Sigmoid colon (tissue), 7 donors: Measurements from ENCODE around the gene CDH23. TPM values are rescaled to one million over a fixed set of nuclear protein-coding genes. Genes with fewer than 3 reads are reported as not detected.

ENCODE experiments used
- DNase-seq: peaks from one replicate; pipeline ENCODE4 v3.0.0-alpha.2; 2019
- H3K27ac ChIP-seq, 4 donors: fragments of 200-600 bp; sonication (generic); one replicate each; pipeline ENCODE4 v1.5.1; 2016 to 2019; ENCODE audit warnings: mild to moderate bottlenecking in 1 of 4
- H3K27me3 ChIP-seq, 3 donors: fragments of 200-600 bp; sonication (generic); one replicate each; pipeline ENCODE4 v1.5.1; 2019; ENCODE audit warnings: mild to moderate bottlenecking in 1 of 3
- H3K36me3 ChIP-seq, 4 donors: fragments of 200-600 bp; sonication (generic); one replicate each; pipeline ENCODE4 v1.5.1; 2016 to 2019
- H3K4me1 ChIP-seq, 4 donors: fragments of 200-600 bp; sonication (generic); one replicate each; pipeline ENCODE4 v1.5.1; 2017 to 2019
- H3K4me3 ChIP-seq, 4 donors: fragments of 200-600 bp; sonication (generic); one replicate each; pipeline ENCODE4 v1.5.1; 2017 to 2019; ENCODE audit warnings: mild to moderate bottlenecking in 2 of 4, moderate library complexity in 1 of 4
- H3K9me3 ChIP-seq, 4 donors: fragments of 200-600 bp in 3 of 4; sonication (generic) in 3 of 4; one replicate each; pipeline versions ENCODE4 v1.5.1 to v1.6.1; 2013 to 2019
- EP300 ChIP-seq, 4 donors: sonication (generic); formaldehyde crosslinking; IDR thresholded peaks; one replicate each; pipeline ENCODE4 v1.6.1; 2017; ENCODE audit warnings: antibody characterized with exemption in 4 of 4
- POLR2A ChIP-seq, 2 donors: fragments of 450-650 bp; IDR thresholded peaks; one replicate each; pipeline ENCODE4 v1.6.1; 2016; ENCODE audit warnings: antibody characterized with exemption in 2 of 2, mild to moderate bottlenecking in 2 of 2, moderate library complexity in 2 of 2
- POLR2AphosphoS5 ChIP-seq, 4 donors: sonication (generic); formaldehyde crosslinking; IDR thresholded peaks; one replicate each; pipeline ENCODE4 v1.6.1; 2017; ENCODE audit warnings: antibody characterized with exemption in 4 of 4
- WGBS, 2 donors: extraction: QIAGEN DNeasy Blood & Tissue Kit; methylation state at CpG; one replicate each; pipeline ENCODE4 v1.1.7; 2013; 5-methylcytosine and 5-hydroxymethylcytosine counted together
- intact Hi-C: fragments of 100-400 bp; cut with DNase I; formaldehyde crosslinking; loops from one replicate; pipeline ENCODE4 v1.15.1; 2023
- polyA plus RNA-seq, 3 donors: library from polyadenylated mRNA; stranded (reverse); fragments of 200-250 nt; gene quantifications; one replicate each; pipeline ENCODE4 v1.2.3, GENCODE V29; 2013
- total RNA-seq, 4 donors: library from RNA; depleted of rRNA; stranded (reverse); fragments of >200 nt; gene quantifications; one replicate each; pipeline ENCODE4 v1.1.0, GENCODE V29; 2016
- TF ChIP-seq, protein P1 (sequence below), 4 experiments: fragments of 450-650 bp in 3 of 4; fragments of 200-600 bp in 1 of 4; IDR thresholded peaks; one replicate each; pipeline ENCODE4 v1.5.1; 2016 to 2019; ENCODE audit warnings: antibody characterized with exemption in 4 of 4, mild to moderate bottlenecking in 3 of 4, moderate library complexity in 2 of 4
- donor health status: healthy with polysubstance abuse.
- donor health status: Bipolar disorder and iron deficiency.
- donor health status: healthy.

The CDH23 gene
- total and polyA plus RNA-seq, 7 donors, result 1.5 to 7.2 (median 3.0) TPM

DNA sequence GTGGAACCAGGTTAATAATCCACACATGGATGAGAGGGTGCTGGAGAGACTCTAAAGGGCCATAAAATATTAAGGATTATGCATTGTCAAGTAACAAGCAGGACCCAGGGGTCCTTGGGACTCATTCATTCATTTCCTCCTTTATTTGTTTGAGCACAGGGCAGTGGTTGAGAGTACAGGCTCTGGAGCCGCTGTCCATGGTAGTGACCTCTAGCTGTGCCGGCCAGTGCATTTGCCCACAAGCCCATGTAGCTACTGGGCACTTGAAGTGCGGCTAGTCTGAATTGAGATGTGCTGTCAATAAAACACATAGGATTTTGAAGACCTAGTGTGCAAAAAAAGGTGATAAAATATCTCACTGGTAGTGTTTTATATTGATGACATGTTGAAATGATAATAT is 185.3 kb downstream of the CDH23 start:
- no peaks in the 10 kb centered on the region for H3K36me3 ChIP-seq

GRCh38 chr10:71582506-71583475 is 186.1 kb downstream of the CDH23 start:
- TF ChIP-seq POLR2AphosphoS5 (IDR thresholded peaks at IDR 0.05), result no peak
- TF ChIP-seq POLR2A (IDR thresholded peaks at IDR 0.05), result no peak
- TF ChIP-seq EP300 (IDR thresholded peaks at IDR 0.05), result no peak
- TF ChIP-seq, protein P1, sequence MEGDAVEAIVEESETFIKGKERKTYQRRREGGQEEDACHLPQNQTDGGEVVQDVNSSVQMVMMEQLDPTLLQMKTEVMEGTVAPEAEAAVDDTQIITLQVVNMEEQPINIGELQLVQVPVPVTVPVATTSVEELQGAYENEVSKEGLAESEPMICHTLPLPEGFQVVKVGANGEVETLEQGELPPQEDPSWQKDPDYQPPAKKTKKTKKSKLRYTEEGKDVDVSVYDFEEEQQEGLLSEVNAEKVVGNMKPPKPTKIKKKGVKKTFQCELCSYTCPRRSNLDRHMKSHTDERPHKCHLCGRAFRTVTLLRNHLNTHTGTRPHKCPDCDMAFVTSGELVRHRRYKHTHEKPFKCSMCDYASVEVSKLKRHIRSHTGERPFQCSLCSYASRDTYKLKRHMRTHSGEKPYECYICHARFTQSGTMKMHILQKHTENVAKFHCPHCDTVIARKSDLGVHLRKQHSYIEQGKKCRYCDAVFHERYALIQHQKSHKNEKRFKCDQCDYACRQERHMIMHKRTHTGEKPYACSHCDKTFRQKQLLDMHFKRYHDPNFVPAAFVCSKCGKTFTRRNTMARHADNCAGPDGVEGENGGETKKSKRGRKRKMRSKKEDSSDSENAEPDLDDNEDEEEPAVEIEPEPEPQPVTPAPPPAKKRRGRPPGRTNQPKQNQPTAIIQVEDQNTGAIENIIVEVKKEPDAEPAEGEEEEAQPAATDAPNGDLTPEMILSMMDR (IDR thresholded peaks at IDR 0.05), result no peak
- WGBS, 2 donors, result 83 to 85% methylated on average over 21 of the region's 21 CpGs
- no peak overlapping the region for H3K4me3 ChIP-seq
- peaks cover 0 to 6% (median 0%) of the 10 kb centered on the region in 3 donors for H3K27me3 ChIP-seq
- H3K27ac ChIP-seq, result no peak overlapping the region
- intact Hi-C loops, result no loop called here
- H3K36me3 ChIP-seq, result no peaks in the 10 kb centered on the region
- H3K4me1 ChIP-seq, result no peaks in the 10 kb centered on the region
- no peaks in the 10 kb centered on the region for H3K9me3 ChIP-seq
- DNase-seq, result no peak

More for the DNA sequence above, 185.3 kb downstream of the CDH23 start:
- Histone ChIP-seq H3K4me3 (no peak overlapping the region), H3K4me1 (no peaks in the 10 kb centered on the region), H3K27me3 (no peaks in the 10 kb centered on the region), H3K9me3 (no peaks in the 10 kb centered on the region), H3K27ac (no peak overlapping the region)
- intact Hi-C loops, result no loop called here
- no peak for DNase-seq
- WGBS, 2 donors, result 60 to 65% methylated on average over 3 of the region's 3 CpGs
- TF ChIP-seq EP300 (IDR thresholded peaks at IDR 0.05) (no peak), POLR2AphosphoS5 (IDR thresholded peaks at IDR 0.05) (no peak), POLR2A (IDR thresholded peaks at IDR 0.05) (no peak)
- TF ChIP-seq, protein P1 (IDR thresholded peaks at IDR 0.05), result no peak

GRCh38 chr10:71584461-71584860 is 187.7 kb downstream of the CDH23 start:
- no peak for TF ChIP-seq POLR2A (IDR thresholded peaks at IDR 0.05)
- WGBS, 2 donors, result 79 to 87% methylated on average over 5 of the region's 5 CpGs
- Histone ChIP-seq H3K4me1 (no peaks in the 10 kb centered on the region), H3K9me3 (no peaks in the 10 kb centered on the region), H3K27me3 (peaks cover 0 to 10% (median 0%) of the 10 kb centered on the region in 3 donors), H3K4me3 (no peak overlapping the region), H3K36me3 (no peaks in the 10 kb centered on the region), H3K27ac (no peak overlapping the region)
- no peak for DNase-seq
- intact Hi-C loops, result no loop called here

GRCh38 chr10:71584902-71585563 is 188.3 kb downstream of the CDH23 start:
- Histone ChIP-seq H3K4me1 (no peaks in the 10 kb centered on the region), H3K27me3 (peaks cover 0 to 10% (median 0%) of the 10 kb centered on the region in 3 donors), H3K4me3 (no peak overlapping the region), H3K9me3 (no peaks in the 10 kb centered on the region), H3K27ac (no peak overlapping the region), H3K36me3 (no peaks in the 10 kb centered on the region)
- no peak for DNase-seq
- TF ChIP-seq EP300 (IDR thresholded peaks at IDR 0.05) (no peak), POLR2AphosphoS5 (IDR thresholded peaks at IDR 0.05) (no peak), POLR2A (IDR thresholded peaks at IDR 0.05) (no peak)
- TF ChIP-seq, protein P1 (IDR thresholded peaks at IDR 0.05), result no peak
- WGBS, 2 donors, result 86 to 89% methylated on average over 10 of the region's 10 CpGs
- intact Hi-C loops, result no loop called here
